ENCODE measurements around the gene FBXO2. TPM values are rescaled to one million over a fixed set of nuclear protein-coding genes. Genes with fewer than 3 reads are reported as not detected.

The FBXO2 gene
- total RNA-seq, 1 donor from 2014 or later: 64.0 TPM

GRCh38 chr1:11700601-11701467 lies 46.6 kb upstream of the FBXO2 start:
- peaks cover 31% of the 10 kb centered on the region for H3K27me3 ChIP-seq (ENCODE audit: insufficient read depth, low read length)
- Mint-ChIP-seq H3K4me1 (ENCODE audit: low read depth, unreplicated experiment) (no peaks in the 10 kb centered on the region), H3K27me3 (ENCODE audit: low read depth, unreplicated experiment) (peaks cover 54% of the 10 kb centered on the region), H3K4me3 (ENCODE audit: unreplicated experiment) (no peak overlapping the region), H3K9me3 (ENCODE audit: unreplicated experiment) (no peaks in the 10 kb centered on the region), H3K36me3 (ENCODE audit: low read depth, unreplicated experiment) (no peaks in the 10 kb centered on the region), H3K27ac (ENCODE audit: unreplicated experiment) (no peak overlapping the region)
- H2AFZ ChIP-seq (ENCODE audit: low read depth, low read length): peak overlapping the region; percentile 43
- H3K9me3 ChIP-seq (ENCODE audit: insufficient read depth, low read depth, low read length): no peaks in the 10 kb centered on the region
- no peak overlapping the region for H3K27ac ChIP-seq (ENCODE audit: low read depth, low read length)
- peaks cover 10% of the 10 kb centered on the region for H3K4me1 ChIP-seq (ENCODE audit: insufficient read depth, low read length)
- no peaks in the 10 kb centered on the region for H3K36me3 ChIP-seq (ENCODE audit: insufficient read depth, low read length)
- FAIRE-seq: no peak
- H3K79me2 ChIP-seq (ENCODE audit: insufficient read depth, low read length): no peaks in the 10 kb centered on the region
- no peak for DNase-seq (ENCODE audit: low read depth)
- H3K9ac ChIP-seq (ENCODE audit: low read length): peak overlapping the region; percentile 32
- H3K4me3 ChIP-seq (ENCODE audit: insufficient read depth, low read depth, low read length): peak overlapping the region; percentile 22
- TF ChIP-seq EZH2 (IDR thresholded peaks at IDR 0.05; ENCODE audit: insufficient read depth, low read length) (no peak), CTCF (IDR thresholded peaks at IDR 0.05; ENCODE audit: insufficient read depth, low read depth, low read length) (no peak)
- H3K4me2 ChIP-seq (ENCODE audit: low read length): peak overlapping the region; percentile 75
- peaks cover 31% of the 10 kb centered on the region for H4K20me1 ChIP-seq (ENCODE audit: insufficient read depth, low read length)

GRCh38 chr1:11697893-11698210 lies 43.6 kb upstream of the FBXO2 start:
- Mint-ChIP-seq H3K36me3 (ENCODE audit: low read depth, unreplicated experiment) (no peaks in the 10 kb centered on the region), H3K4me1 (ENCODE audit: low read depth, unreplicated experiment) (peaks cover 2% of the 10 kb centered on the region), H3K9me3 (ENCODE audit: unreplicated experiment) (peaks cover 2% of the 10 kb centered on the region), H3K4me3 (ENCODE audit: unreplicated experiment) (no peak overlapping the region), H3K27ac (ENCODE audit: unreplicated experiment) (no peak overlapping the region), H3K27me3 (ENCODE audit: low read depth, unreplicated experiment) (peaks cover 48% of the 10 kb centered on the region)
- Histone ChIP-seq H3K9me3 (ENCODE audit: insufficient read depth, low read depth, low read length) (no peaks in the 10 kb centered on the region), H3K27me3 (ENCODE audit: insufficient read depth, low read length) (peaks cover 21% of the 10 kb centered on the region), H3K27ac (ENCODE audit: low read depth, low read length) (no peak overlapping the region), H3K4me1 (ENCODE audit: insufficient read depth, low read length) (peaks cover 19% of the 10 kb centered on the region), H3K9ac (ENCODE audit: low read length) (no peak overlapping the region), H3K4me3 (ENCODE audit: insufficient read depth, low read depth, low read length) (no peak overlapping the region), H3K79me2 (ENCODE audit: insufficient read depth, low read length) (no peaks in the 10 kb centered on the region), H3K36me3 (ENCODE audit: insufficient read depth, low read length) (no peaks in the 10 kb centered on the region), H3K4me2 (ENCODE audit: low read length) (no peak overlapping the region), H4K20me1 (ENCODE audit: insufficient read depth, low read length) (peaks cover 23% of the 10 kb centered on the region), H2AFZ (ENCODE audit: low read depth, low read length) (no peak overlapping the region)
- TF ChIP-seq EZH2 (IDR thresholded peaks at IDR 0.05; ENCODE audit: insufficient read depth, low read length): no peak
- no peak for TF ChIP-seq CTCF (IDR thresholded peaks at IDR 0.05; ENCODE audit: insufficient read depth, low read depth, low read length)
- no peak for FAIRE-seq
- DNase-seq (ENCODE audit: low read depth): no peak

Data from astrocyte (in vitro differentiated cells and primary cell).